Amygdala (tissue), 56 donors: ENCODE measurements around the gene SMTNL2.
A peak's percentile ranks its signal among the peaks of the same experiment; 100 is the strongest.

Source experiments
- DNase-seq, 56 donors: peaks; one replicate each; lab custom pipeline; 2025; lab: John Stamatoyannopoulos, UW

The SMTNL2 gene

DNA sequence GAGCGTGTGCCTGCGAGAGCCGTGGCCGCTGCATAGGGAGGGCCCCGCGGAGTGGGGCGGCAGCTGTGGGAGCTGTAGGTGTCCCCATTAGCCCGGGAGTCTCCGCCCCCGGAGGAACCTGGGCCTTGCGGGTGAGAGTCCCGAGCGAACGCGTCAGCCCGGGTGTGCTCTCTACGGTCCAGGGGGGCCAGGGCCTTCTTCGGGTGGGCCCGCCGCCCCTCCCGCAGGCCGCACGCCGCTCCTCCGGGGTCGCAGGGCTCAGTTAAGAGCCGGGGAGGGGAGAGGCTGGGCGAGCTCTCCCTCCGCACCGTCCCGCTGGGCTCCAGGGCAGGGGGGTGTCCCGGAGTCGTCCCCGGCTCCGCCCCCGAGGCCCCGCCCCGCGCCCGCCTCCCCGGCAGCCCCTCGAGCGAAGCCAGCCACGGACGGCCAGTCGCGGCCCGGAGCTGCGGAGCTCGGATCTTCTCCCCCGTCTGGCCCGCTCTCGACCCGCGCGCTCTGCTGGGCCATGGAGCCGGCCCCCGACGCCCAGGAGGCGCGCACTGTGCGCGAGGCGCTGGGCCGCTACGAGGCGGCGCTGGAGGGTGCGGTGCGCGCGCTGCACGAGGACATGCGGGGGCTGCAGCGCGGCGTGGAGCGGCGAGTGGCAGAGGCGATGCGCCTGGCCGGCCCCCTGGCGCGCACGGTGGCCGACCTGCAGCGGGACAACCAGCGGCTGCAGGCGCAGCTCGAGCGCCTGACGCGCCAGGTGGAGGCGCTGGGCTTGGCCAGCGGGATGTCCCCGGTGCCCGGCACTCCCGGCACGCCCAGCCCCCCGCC lies at the start of gene SMTNL2:
TSS of gene SMTNL2 (plus strand) at position 429 of the 816 bp plus-strand sequence. CDS start at position 506, 77 bp downstream.
- peak in 1 of 56 donors; percentile 11 for DNase-seq

DNA sequence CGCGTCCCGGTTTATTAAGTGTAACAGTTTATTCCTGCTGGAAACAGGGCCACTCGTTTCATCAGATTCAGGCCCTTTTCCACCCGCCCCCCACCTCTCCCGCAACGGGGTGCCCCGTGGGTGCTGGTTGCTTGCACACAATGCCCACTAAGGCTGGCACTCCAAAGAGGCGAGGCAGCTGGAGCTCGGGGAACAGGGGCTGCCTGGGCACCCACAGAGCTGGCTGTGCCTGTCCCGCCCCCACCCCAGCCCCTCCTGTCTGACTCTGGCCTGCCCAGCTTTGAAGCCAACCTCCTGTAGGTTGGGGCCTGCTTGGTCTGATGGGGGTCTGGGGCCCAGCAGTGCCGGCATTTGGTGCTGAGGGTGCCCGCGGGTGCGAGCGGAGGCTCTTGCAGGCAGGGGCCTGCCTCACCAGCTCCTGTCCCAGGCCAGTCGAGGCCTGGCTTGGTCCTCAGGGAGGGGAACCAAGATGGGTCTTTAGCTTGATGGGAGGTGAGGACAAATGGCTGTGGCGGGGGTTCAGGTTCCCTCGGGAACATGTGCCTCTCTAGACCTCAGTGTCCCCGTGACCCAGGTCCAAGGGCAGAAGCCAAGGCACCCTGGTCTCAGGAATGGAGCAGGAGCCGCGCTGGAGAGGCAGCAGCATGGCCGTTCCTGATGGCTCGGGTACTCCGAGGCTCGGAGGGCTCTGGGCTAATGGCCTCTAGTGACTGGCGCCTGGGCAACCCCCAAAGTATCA lies 49.2 kb upstream of the SMTNL2 start:
- peak in 20 of 56 donors; percentile 22 to 73 (median 52) for DNase-seq

DNA sequence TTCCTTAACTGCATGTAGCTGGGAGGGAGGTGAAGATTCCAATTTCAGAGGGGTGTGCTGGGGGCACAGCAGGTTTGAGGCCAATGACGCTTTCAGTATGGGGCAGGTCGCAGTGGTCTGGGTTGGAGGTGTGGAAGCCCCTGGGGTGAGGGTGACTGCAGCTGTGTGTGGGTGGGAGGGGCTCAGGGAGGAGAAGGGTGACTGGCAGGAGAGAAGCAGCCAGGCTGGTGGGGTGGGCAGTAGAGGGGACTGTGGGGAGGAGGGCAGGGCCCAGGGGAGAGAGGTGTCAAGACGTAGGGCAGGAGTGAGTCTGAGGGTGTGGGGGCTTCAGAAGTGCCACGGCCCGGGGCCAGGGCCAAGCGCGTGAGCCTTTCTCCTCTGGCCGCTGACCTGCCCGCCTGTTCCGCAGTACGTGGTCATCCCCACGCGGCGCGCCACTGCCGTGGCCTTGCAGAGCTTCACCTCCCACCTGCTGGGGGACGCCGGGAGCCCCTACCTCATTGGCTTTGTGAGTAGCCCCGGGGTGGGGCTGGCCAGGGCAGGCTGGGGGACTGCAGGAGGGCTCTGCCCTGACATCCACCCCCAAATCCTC lies 48.6 kb upstream of the SMTNL2 start:
- DNase-seq, result peak in 1 of 56 donors; percentile 19

DNA sequence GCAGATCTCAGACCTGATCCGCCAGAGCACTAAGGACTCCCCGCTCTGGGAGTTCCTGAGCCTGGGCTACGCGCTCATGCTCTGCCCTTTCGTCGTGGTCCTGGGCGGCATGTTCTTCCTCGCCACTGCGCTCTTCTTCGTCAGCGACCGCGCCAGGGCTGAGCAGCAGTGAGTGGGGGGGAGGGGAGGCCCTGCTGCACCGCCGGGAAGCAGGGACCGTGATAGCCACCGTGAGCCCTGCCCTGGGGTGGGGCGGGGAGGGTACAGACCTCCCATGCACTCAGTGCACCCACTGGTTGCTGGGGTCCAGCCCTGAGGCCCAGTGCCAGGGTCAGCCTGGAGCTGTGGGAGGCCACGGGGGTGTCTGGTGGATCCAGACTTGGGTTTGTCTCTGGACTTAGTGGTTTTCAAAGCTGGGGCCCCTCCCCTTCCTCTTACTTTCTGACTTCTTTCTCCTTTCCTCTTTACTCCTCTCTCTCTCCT lies 48.0 kb upstream of the SMTNL2 start:
- peak in 12 of 56 donors; percentile 27 to 67 (median 52) for DNase-seq

DNA sequence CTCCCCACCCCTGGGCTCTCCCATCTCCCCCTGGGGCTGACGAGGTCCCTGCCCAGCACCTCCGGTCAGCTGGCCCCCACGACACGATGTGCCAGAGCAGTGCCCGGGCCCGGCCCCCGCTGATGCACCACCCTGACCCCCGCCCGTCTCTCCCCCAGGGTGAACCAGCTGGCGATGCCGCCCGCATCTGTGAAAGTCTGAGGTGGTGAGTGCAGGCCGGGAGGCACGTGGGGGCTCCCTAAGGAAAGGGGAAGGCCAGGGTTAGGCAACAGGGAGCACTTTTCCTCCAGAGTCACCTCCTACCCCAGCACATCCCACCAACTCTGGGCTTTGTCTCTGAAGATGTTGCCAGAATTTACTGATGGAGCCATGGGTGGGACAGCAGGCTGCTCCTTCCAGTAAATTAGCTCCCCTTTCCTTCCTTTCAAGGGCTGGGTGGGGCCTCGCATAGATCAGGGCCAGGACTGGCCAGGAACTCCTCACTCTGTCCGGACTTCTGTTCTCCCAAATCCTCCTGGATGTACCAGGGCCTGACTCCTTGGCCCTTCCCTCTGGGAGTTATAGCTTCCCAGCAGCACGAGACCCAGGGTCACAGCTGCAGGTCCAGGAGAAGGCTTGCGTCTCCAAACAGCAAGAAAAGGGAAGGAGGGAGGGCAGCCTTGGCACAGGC lies 47.5 kb upstream of the SMTNL2 start:
- DNase-seq, result peak in 14 of 56 donors; percentile 23 to 67 (median 50)

DNA sequence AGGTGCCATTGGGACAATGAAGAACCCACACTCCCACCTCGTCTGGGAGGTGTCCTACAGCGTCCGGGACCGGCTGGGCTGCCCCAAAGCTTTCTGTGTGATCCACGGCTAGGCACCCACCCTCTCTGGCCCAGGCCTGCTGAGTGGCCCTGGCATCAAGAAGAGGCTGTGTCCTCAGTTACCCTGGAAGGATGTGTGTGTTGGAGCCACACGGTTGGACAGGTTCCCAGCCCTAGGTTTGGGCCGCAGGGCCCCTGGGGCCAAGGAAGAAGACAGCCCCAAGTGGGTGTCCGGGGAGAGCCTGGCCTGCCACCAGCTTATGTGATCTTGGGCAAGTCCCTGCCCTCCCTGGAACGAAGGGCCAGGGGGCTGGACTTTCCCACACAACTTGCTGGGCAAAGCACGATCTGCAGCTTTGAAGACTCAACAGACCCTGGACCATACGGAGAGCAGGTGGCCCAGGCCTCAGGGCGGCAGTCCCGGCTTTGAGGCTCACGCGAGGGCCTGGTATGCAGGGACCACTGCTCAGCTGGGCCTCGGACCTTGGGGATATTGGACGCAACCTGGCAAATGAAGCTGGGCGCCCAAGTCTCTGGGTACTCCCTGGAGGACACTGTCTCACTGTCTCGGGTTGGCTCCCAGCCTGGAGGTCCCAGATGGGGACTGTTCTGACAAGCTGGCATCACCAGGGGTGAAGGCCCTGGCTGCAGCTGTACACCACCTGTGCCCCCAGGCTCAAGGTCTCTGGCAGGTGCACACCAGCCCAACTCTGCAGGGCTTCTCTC lies 46.7 kb upstream of the SMTNL2 start:
- peak in 48 of 56 donors; percentile 25 to 88 (median 65) for DNase-seq

DNA sequence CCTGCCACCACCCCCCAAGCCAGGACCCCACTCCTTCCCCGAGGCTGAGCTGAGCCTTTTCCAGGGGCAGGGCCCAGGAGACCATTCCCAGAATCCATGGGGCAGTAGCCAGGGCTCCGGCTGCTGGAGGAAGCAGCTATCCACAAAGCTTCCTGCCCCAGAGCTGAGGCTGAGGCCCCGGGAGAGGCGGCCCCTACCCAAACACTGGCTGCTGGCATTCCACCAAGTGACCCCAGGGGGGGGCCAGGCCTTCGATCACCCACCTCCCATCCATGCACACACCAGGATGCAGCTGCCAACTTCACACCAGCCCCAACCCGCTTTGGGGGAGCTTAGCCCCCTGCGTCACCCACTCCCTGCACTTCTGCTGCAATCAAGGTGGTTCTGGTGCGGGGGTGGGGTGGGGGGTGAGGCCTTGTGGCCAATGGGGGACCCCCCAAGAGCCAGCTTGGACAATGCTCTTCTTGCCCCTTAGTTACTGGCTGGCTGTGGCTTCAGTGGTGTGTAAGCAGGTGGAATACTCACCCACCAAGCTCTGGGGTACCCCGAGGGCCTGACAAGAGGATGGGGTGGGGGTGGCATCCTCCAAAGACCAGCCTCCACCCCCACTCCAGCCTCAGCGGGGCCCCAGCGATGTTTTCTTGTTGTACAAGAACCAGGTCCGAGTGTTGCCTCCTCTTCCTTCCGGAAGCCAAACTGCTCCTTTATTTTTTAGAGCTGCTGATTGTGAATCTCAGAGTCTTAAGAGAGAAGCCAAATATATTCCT lies 45.9 kb upstream of the SMTNL2 start:
- peak in 2 of 56 donors; percentile 23 to 28 for DNase-seq

DNA sequence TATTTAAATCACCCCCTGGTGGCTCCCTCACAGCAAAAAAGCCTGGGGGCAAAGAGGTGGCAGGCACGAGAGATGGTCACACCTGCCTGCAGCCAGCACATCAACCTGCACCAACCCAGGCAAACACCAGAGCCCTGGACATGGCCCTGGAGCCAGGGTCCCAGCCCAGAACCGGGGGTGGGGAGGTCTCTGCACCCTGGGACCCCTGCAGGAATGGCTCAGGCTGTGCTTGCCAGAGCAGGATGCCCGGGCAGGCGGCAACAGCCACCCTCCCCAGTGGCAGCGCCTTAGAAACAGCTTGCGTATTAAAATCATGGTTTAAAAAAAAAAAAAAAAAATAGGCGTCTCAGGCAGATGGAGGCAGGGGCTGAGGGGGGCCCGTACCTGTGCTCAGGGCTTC lies 45.3 kb upstream of the SMTNL2 start:
- DNase-seq, result no peak

DNA sequence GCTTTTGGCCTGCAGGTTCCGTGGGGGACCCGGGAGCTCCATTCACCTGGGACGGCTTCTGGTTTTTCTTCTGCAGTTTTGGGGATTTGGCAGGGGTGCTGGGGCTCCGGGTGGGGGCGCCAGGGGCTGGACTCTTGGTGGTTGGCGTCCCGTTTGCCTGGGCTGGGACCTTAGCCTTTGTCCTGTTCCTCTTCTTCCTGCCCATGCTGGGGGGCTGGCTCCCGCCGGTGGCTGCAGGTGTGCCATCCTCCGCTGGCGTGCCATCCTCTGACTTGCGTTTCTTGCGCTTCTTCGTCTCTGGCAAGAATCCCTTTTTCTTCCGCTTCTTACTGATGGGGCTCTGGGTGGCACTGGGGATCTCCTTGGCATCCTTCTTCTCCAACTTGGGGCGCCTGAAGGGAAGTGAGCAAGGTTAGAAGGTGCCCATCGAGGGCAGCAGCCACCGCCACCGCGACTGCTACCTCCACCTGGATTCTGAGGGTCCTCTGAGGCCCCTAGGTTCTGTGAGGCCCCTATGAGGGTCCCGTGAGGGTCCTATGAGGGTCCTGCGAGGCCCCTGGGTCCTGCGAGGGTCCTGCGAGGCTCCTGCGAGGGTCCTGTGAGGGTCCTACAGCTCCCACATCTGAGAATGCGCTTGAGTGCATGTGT lies 44.6 kb upstream of the SMTNL2 start:
- no peak for DNase-seq

DNA sequence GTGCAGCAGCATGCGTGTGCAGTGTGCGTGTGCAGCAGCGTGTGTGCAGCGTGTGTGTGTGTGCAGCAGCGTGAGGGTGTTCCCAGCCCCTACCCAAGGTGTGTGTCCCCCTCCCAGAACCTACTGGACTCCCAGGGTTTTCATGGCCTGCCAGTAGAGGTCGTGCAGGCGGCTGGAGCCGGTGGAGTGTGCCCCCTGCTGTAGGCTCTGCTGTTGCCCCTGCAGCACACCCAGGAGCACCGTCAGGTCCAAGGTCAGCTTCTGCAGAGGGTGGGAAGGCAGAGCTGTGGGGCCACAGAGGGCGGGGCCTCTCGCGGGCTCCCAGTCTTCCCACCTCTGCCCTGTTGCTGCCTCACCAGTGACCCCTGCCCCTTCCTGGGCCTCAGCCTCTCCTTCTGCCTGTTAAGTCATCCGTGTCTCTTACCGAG lies 44.1 kb upstream of the SMTNL2 start:
- peak in 2 of 56 donors; percentile 26 to 30 for DNase-seq

DNA sequence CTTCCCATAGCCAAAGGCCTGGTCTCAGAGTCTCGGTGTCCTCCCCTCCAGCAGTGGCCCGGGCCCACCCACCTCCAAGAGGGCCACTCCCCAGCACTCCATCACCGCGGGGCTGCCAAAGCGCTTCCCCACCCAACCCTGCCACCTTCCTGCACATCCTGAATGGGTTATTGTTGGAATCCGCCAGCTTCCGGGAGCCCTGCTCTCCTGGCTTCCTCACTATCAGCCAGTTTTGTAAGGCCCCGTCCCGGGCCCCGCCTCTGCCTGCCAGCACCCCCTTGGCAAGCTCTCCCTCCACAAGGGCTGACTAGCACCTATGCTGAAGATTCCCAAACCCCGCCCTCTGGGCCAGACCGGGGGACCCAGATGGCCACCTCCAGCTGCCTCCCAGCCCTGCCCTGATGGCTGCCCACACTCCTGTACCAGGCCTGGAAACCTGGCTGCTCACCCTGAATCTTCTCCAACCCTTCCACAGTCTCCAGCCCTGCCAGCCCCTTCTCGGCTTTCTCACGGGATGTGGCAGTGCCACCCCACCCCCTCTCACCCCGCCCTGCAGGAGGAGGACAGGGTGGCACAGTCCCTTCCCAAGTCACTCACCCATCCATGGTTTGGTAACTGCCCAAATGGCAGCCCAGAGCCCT lies 43.5 kb upstream of the SMTNL2 start:
- DNase-seq, result no peak

DNA sequence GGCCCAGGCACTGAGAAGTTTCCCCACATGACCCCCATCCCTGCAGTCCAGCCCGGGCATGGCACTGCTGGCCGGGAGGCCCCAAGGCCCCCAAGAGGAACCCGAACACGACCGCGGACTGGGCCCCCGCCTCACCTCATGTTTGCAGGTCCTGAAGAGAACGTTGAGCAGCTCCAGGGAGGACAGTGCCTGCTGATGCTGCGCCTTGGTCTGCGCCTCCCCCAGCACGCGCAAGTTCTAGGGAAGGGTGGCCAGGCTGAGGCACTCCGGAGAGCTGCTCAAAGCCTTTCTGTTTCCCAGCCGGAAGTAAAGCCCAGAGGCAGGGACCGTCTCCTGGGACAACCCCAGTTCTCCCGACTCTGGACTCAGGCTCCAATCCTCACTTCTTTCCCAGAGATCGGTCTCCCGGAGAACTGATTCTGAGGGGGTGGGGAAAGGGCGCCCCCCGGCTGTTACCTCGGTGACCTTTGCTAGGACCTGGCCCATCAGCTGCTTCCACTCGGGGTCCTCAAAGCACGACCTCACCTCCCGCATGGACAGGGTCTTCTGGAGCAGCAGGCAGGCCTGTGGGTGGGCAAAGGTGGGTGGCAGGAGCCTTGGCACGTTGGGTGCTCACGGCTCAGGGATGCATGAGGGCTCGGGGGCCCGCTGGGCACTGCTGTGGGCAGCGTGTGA lies 42.9 kb upstream of the SMTNL2 start:
- DNase-seq, result peak in 8 of 56 donors; percentile 8 to 55 (median 32)

DNA sequence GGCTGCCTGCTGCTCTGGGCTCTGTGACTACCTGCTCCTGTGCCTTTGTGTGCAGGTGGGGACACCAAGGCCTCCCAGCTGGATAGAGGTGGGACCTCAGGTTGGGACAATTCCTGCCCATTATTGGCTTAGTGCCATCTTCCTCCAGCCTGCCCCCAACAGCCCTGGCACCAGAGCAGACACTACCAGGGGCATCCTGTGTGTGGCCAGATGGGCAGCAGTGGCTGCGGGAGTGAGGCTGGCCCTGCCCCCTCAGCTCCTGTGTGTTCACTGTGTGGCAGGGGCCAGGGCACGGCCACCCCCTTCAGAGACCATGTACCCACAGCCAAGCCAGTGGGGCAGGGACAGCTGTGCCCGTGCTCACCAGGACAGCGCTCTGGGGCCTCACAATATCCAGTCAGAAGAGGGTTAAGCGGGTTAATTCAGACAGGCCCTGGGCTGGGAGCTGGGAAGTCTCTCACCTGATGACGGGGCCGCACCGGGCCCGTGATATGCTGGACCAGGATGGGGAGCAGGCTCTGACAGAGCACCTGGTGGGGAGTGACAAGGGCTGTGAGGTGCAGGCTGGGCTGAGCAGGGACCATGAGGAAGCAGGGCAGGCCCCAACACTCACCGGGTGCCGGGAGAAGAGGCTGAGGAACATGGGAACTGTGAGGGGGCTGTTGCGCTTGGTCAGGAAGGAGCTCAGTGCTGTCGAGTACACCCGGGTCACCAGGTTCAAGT lies 42.2 kb upstream of the SMTNL2 start:
- no peak for DNase-seq

DNA sequence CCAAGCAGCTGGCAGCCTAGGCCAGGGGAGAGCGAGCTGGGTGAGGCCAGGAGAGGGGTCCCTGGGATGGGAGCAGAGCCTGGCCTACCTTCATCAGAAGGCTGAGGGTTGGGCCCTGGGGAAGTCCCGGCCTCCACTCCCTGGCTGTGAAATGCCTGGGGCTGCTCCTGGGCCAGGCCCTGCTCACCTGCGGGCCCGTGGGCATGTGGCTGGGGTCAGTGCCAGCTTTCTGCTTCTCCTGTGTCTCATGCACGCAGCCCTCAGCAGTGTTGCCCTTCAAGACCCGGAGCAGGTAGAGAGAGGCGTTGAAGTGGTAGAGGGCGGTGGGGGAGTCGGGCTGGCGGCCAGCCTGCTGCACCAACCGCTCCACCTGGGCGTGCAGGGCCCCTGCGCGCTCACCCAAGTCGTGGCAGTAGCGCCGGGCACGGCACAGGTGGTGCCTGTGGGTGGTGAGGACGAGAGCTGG lies 41.6 kb upstream of the SMTNL2 start:
- no peak for DNase-seq

DNA sequence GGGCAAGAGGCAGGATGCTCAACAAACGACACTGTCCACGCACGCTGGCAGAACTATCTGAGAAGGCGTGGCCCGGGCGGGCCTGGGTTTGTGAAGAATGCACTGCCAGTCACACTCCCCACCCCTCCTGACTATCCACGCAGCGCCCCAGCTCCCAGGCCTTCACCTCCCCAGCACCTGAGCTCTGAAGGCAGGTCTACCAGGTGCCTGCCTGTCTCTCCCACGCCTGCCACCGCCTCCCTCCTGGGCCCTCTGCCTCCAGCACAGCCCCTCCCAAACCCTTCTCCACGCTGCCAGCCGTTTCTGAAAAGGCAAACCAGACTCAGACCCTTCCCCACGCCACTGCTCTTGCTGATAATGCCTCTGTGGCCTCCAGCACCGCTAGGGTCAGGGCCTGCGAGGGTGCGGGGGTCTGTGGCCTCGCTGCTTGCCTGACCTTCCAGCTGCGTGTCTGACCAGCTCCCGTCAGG lies 40.7 kb upstream of the SMTNL2 start:
- no peak for DNase-seq
